GM18517 (cell line): ENCODE data around the gene LRP1B.

Experiments used
- ATAC-seq: cut with Tn5 transposase; IDR thresholded peaks from one replicate; pipeline ENCODE4 v1.9.1; 2021; ENCODE audit warnings: mild to moderate bottlenecking, moderate library complexity; ENCODE audit not compliant: unreplicated experiment

LRP1B gene

DNA sequence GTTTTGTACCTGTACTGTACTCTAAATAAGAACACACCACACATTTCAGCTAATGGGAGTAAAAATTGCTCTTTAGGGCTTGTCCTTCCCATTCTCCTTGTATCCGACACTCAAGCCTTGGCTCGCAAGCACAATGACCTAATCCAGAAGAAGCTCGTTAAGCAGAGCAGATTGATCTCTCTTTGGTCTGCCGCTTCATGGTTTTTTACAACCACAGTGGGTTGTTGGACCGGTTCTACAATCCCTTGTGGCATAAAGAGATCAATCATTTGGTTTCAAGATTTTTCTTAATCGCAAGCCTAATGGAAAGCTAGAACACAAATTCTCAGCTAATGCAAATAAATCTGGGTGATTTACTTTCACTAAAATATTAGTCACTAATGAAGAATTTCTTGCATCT, 662.1 kb downstream of the LRP1B start:
- no peak for ATAC-seq

DNA sequence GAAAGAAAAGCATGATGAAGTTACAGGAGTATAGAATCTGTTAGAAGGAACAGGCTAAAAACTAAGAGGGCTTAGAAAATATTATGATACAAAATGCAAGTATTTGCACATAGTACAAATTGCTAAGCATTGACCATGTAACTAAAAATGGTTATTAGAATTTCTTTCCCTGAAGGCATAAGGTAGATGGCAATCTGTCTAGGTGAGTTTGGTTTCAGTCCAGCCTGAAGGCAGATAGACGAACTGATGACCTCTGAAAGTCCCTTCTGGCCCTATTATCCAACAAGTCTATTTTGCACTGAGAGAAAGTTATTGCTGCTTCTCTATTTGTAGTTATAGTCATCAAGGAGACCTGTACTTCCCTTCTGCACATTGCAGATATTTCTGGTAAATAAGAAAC, 663.5 kb downstream of the LRP1B start:
- ATAC-seq, result no peak

DNA sequence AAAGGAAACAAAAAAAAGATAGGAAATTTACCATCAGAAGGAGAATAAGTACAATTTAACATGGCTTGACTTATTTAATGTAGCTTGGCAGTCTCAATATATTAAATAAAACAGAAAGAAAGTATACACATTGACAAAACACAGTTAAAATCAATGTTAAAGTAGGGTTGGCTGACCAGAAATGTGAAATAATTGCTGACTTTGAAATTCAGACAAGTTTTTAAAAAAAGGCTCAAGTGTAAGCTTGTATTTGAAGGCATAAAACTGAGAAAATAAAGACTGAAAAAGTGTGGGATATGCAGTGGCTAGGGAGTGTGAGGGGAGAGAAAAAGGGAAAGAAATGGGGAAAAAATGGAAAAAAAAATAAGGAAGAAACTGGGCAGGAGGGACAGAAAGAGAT, 665.8 kb downstream of the LRP1B start:
- no peak for ATAC-seq

DNA sequence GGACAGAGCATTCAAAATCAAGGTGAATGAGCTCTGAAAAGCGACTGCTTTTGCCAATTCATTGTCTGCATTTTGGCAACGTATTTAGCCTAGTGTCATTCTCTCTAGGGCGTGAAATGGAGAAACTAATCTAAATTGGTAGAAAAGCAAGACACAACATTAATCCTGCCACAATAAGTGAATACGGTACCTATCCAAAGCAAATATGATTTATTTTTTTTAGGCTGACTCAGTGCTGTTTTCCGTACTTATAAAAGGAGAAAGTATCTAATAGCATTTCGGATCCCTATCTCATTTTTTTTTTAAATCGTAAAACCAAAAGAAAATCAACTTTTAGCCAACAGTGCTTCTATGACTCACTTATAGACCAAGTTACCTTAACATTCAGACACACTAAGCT, 672.5 kb downstream of the LRP1B start:
- ATAC-seq, result no peak

DNA sequence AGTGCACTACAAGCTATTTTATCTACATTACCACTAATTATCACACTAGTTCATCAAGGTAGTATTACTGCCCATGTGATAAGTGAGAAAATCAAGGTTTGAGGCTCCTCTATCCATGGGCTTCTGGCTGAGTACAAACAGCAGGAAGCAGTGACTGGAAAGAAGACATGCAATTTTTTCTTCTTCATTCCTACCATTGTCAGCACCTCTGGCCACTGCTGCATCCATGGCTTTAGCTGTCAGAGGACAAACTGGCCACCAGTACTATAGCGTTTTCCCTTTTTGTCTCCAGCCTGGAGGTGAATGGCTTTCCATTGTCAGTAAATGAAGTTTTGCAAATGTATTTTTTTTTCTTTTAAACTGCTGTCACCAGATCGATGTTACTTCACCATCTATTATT, 674.9 kb downstream of the LRP1B start:
- no peak for ATAC-seq

DNA sequence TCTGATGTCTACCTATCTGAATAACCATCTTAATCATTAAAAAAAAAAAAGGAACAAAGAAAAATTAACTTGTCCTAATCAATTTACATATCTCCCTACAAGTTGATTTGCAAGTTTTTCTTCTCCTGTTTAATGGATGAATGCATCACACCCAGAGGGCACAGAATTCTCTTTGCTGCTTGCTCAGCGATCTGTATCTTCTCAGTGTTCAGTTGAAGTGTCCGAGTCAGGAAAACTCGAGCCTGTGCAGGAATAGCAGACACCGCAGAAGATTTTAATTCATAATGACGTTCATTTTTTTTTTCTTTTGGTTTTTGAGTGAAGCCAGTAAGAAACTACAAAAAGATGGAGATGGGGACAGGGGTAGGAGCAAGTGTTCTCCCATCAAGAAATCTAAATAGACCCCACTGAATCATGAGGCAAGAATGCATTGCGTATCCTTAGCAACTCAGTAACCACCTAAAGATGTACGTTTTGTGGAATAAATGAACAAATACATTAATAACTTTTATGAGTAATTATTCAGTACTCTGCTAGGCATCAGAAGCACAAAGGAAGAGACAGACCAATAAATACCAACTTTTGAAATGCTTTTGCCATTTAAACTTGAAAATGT, 675.5 kb downstream of the LRP1B start:
- ATAC-seq, result no peak

DNA sequence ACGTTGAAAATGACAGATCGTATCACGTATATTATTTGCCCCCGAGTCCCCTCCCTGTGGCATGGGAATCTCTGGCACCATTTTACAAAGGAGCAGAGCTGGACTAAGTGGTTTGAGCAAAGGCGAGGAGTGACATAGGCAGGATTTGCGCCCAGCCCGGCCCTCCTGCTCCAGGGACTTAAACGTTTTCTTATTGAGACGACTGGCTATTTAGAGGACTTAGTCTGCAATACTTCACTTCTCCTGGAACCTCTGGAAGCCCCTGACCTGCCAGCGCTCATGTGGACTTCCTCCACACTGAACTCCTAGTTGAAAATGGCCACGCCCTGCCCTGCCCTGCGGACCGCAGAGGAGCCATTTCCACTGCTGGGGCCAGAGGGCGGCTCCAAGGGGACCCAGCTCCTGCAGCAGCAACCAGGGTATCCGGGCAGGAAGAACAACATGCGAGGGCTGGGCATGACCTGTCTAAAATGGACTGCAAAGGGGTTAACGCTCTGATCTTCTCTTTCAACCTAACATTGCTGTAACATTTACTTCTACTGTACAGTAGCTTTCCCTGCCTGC, 690.7 kb downstream of the LRP1B start:
- ATAC-seq, result no peak

DNA sequence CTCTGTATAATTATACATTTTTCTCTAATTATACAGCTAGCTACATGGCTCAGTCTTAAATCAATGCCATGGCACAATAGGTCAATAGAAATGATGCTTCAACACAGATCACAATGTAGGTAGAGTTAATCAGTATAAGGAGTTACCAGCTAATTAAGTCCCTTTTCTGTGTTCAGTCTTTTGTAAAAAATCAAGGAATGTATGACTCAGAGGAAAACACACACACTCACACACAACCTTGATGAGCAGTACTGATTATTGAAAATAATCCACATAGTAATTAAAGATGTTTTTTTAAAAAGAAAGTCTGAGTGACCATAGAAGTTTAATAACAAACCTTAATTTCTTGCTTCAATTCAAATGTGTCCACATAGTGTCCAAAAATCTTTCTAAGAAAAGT, 691.3 kb downstream of the LRP1B start:
- no peak for ATAC-seq

DNA sequence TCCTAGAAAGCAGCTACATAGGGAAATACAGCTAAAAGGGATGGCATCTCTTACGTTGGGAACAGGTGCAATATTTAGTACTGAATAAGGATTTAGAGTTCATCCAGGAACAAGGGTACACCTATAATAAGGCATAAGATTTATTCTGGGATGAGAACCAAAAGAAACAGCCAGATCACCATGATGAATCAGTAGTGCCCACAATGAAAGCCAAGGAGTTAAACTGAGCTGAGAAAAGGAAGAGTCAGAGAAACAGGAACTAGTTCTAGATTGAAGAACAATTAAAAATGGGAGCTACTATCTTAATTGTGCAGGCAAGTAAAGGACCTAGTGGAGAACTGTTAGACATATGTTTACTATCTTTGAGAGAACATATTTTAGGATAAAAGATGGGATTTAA, 692.3 kb downstream of the LRP1B start:
- no peak for ATAC-seq

DNA sequence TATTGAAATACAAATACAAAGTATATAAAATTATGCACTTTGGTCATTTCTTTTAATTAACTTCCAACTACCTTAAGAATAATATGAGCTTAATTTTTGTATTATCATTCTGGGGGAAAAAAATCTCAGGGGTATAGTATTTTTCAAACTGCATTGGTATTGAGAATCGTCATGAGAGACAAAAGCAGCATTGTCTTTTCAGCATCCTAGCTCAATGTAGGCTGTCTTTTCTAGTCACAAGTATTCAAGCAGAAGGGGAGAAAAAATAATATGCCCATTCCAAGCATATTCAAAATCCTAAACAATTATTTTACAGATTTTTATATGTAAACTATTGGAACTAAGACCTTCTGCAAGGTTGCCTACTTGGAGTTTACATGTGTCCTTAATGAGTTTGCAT, 693.3 kb downstream of the LRP1B start:
- no peak for ATAC-seq

DNA sequence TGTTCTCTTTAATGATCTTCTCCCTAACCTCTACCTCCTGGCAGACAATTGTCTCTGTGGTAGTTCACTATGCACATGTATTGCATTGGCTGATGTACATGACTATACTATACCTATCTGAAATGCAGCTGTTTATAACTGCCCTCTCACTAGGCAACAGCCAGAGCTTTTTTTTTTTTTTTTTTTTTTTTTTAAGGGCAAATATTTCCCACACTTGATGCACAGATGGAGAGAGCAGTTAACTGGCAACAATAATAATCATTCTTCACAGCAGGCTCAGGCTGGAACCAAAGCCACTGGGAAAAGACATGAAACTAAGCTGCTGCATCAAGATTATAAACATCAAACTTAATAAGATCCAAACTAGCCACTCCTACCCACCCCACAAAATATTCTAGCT, 707.7 kb downstream of the LRP1B start:
- no peak for ATAC-seq

DNA sequence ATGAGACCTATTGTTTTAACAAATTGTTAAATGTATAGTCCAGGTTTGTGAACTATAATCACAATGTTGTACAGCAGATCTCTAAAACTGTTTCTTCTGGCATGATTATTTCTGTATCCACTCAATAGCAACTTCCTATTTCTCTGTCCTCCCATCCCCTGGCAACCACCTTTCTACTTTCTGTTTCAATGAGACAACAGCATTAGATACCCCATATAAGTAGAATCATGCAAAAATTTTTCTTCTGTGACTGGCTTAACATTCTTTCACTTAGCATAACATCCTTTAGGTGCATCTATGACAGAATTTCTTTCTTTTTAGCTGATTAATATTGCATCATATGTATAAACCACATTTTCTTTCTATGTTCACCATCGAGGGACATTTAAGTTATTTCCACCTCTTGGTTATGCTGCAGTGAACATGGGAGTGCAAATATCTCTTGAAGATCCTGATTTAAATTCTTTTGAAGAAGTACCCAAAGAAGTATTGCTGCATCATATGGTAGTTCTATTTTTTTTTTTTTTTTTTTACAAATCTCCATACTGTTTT, 713.5 kb downstream of the LRP1B start:
- ATAC-seq, result no peak

DNA sequence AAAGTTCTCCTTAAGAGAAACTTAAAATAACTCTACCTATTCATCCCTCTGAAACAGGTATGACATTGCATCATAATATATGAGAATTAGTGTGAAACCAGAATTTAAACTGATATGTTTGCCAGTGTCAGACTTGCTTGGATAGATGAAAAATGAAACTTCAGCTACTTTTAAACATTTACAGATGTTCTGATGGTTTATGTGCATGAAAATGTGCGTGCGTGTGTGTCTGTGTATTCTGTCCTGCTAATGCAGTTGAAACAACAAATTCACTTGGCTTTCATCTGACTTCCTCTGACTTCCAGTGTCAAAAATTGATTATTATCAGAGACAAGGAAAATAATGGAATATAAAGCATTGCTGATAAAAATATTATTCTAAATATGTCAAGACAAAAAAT, 719.4 kb downstream of the LRP1B start:
- ATAC-seq, result no peak

DNA sequence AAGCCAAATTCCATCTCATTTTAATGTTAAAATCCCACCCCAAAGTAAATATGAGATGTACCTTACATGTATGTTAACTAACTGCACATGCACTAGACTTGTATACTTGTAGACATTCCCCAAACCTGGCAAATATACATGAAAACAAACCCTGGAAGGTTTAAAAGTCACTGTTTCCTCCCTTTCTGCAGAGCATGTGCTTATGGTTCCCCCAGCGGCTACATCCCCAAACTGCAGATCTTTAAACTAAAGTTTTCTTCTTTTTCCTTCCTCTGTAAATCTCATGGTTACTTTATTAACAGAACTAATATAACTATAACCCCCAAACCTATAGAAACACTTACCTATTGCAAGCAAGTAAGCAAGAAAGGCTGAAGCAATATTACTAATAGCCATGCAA, 731.5 kb downstream of the LRP1B start:
- no peak for ATAC-seq

DNA sequence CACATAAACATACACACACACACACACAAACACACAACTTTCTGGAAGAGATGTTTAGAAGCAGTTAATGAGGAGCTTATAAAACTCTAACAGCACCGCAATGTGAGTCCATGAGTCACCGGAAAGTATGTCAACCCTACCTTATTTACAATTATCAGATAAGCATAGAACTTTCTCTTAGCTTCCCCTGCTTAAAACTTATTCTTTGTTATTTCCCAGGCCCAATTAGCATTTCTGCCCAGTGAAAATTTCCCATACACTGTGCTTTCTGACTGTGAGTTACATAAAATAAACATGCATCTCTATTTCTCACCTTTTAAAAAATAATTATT, 737.6 kb downstream of the LRP1B start:
- ATAC-seq, result no peak

DNA sequence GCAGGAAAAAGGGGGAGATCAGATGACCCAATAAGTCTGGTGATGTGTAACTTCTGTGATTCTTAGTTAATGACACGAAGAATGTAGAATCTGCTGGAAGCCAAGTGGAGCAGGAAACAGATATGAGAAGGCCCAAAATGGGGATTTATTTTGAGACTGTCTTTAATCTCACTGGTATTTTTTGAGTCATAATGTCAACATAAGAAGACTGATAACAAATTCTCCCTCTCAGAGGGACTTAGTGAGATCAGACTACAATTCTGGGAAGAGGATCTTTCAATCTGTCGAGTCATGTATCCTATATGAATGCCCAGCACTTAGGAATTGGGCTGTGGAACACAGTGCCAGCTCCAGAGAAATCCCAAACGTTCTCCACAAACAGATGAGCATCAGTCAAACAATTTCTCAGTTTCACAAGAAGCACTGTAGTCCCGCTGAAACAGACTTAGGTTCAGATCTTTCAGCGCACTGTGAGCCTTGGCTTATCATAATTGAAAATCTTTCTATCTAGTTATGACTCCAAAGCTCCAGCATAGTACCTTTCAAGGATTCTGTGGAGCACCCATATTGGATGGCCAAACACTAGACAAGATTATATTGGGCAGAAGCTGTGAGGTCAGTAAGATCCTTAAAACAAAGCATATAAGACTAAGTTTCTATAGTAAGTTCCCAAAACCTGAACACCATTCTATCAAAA, 738.2 kb downstream of the LRP1B start:
- no peak for ATAC-seq

DNA sequence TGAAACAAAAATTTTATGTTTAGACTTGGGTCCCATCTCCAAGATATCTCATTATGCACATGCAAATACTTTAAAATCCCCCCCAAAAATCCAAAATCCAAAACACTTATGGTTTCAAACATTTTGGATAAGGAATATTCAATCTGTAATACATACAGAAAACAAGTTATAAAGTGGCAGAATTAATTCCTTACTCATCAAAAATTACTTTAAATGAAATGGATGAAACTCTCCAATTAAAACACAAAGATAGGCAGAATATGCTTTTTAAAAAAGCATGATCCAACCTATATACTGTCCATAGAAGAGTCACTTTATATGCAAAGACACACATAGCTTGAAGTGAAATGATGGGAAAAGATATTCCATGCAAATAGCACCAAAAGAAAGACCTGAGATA, 744.6 kb downstream of the LRP1B start:
- no peak for ATAC-seq

DNA sequence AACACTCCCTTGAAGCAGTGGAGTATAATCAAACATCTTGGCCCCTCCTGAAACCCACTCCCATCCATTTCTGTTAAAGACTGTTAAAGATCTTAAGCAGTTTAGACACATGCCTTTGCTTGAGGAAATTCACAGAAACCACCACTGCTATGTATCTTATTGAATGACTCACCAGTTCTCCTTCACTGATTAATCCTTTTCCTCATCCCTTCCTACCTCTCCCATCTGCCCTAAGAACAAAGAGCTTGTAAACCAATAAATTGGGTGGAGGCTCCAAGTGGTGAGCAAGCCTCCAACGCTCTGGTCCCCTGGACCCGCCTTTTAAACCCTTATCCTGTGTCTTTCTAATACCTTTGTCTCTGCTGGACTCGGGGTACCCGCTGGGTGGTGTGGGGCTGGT, 746.1 kb downstream of the LRP1B start:
- ATAC-seq, result no peak

DNA sequence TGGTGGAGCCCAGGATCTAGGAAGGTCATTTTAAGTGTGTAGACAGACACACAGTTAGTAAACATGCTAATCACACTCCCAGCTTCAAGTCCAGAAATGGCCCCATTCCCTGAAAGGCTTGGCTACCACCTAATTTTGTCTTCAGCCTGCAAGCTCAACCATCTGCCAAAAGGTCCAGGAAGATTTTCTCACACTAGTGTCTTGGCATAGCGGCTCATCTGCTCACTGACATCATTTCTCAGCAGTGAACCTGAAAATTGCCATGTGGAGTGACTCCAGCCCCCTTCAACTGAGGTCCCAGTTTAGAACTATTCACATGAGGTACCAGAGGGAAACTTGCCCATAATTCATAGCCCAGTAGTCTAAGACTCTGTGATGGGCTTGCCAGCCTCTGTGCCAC, 748.9 kb downstream of the LRP1B start:
- no peak for ATAC-seq

DNA sequence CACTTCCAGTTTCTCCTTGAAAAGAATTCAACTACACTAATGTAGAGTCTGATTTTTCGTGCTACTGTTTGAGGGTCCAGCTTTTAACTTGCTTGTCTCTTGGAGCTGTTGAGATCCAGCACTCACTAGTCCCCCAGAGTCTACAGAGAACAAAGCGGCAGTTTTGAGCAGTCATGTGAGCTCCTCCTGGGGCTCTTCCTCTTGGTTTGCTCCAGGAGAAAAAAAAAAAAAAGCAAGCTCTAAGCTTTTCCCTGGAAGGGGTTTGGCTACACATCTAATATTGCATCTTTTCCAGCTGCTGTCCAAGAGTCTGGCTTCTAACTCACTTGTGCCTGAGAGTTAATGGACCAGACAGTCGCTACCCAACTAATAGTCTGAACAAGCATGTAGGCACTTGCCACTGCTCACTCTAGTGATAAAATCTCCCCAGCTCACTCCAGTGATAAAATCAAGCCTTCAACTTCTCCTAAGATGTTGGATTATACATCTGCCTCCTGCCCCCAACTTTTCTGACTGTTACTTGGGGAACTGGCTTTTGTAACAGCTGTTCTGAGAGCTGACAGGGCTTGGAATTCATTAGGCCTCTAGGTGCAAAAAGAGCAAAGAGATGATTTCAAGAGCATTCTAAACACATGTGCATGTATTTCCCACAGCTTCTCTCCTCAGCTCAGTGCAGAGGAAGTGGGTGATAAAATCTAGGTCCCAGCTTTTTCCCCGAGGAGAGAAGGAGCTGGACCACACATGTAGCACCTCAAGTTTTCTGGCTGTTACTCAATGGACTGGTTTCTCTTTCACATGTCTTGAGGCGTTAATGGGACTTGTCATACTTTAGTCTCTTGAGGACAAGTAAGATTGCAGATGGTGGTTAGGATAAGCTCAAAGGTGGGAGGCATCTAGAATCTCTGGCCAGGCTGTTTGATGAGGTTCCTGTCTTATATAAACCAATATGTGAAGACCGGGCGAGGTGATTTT, 750.5 kb downstream of the LRP1B start:
- no peak for ATAC-seq

DNA sequence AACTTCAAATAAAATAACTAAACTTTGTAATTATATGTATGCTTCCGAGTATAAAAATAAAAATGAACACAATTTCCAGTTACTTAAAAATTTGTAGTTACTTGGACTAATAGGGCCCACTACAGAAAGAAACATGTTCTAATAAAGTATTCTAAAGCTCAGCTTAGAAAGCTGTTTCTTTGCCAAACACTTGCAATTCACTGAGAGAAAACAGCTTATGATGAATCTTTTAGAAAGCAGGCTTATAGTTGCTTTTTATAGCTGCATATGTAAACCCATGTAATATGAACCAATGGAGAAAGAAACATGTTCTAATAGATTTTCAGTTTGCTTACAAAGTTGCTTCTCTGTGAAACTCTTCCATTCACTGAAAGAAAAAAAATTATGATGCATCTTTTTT, 766.0 kb downstream of the LRP1B start:
- no peak for ATAC-seq
